T-helper 1 cell treated with Interleukin-12 subunit alpha and Interleukin-12 subunit beta and Interleukin-4 antibody, amounts not matched to agents 30 ng/mL and 1 ng/mL, for 36 hours (primary cell): ENCODE results near the gene AGK. TPM values are rescaled to one million over a fixed set of nuclear protein-coding genes. Genes with fewer than 3 reads are reported as not detected.
"Not testable (repeated sequence)": the region's sequence is repeated elsewhere in the genome, so short reads cannot be mapped to it uniquely, and the experiment has no call there.

ENCODE experiments used
- intact Hi-C: fragments of 100-400 bp; cut with micrococcal nuclease; formaldehyde crosslinking; loops from one replicate; pipeline ENCODE4 v1.15.1; 2024
- total RNA-seq: library from RNA; stranded (reverse); gene quantifications from 2 replicates; pipeline ENCODE4 v1.2.3, GENCODE V29; 2022

The AGK gene
- total RNA-seq, 1 donor from 2014 or later, result 79.0 TPM

DNA sequence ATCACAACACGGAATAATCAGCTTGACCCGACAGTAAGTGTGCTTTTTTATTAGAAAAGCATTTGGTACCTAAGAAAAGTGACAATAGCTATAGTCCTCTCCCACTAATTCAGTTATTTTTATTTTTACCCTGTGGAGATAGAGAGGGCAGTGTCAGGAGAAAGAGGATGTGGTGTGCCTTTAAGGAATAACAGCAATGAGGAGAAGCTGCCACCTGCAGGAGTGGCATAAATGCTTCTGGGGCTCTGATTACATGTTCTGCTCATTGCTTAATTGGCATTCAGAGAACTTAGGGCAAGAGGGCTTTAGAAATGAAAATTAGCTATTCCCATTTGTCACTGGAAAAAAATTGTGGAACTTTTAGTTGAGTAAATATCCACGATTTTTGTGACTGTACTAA lies 90.7 kb downstream of the AGK start:
- intact Hi-C loops, result no loop called here

DNA sequence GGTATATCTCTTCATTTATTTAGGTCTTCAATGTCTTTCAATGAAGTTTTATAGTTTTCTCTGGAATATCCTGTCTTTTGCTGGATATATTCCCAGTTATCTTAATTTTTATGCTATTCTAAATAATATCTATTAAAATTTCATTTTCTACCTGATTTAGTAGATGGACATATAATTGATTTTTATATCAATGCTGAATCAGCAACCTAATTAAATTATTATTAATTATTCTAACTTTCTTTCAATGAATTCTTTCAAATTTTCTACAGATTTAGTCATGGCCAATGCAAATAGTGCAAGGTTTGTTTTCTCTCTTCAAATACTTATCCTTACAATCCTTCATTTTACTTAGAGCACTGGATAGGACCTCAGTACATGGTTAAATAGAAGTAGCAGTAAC lies 94.0 kb downstream of the AGK start:
- intact Hi-C loops, result no loop called here

DNA sequence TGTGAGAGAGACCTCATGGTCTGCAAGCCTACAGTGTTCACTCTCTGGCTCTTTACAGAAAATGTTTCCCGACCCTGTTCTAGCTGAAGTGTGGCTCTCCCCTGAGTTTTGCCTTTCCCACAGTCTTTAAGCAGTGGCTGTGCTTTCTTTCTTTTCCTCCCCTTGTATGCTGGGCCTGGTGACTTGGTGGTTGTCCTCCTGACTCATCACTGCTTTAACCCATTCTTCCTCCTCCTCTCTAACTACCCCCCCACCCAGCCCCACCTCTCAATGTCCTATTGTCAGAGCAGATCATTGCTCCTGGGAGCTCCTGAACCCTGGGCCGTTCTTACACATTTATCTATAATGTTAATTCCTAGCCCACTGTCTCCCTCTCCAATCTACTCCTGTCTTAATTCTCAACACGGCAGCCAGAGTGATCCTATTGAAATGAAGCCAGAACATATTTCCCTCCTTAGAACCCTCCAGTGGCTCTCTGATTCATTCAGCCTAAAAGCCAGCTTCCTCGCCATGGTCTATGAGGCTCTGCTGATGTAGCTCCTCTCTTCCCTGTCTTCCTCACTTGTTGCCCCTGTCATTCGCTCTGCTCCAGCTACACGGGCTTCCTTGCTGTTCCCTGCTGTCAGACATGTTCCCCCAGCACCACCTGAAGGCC lies 95.7 kb downstream of the AGK start:
- intact Hi-C loops, result no loop called here

DNA sequence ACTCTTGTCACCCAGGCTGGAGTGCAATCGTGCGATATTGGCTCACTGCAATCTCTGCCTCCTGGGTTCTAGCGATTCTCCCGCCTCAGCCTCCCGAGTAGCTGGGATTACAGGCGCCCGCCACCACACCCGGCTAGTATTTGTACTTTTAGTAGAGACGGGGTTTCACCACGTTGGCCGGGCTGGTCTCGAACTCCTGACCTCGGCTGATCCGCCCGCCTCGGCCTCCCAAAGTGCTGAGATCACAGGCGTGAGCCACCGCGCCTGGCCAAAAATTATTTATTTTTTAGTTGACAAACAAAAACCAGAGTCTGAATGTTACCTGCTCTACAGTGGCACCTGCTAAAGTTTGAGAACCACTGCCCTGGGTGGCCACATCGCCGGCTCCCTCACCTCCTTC lies 96.5 kb downstream of the AGK start:
- intact Hi-C loops, result not testable (repeated sequence)

DNA sequence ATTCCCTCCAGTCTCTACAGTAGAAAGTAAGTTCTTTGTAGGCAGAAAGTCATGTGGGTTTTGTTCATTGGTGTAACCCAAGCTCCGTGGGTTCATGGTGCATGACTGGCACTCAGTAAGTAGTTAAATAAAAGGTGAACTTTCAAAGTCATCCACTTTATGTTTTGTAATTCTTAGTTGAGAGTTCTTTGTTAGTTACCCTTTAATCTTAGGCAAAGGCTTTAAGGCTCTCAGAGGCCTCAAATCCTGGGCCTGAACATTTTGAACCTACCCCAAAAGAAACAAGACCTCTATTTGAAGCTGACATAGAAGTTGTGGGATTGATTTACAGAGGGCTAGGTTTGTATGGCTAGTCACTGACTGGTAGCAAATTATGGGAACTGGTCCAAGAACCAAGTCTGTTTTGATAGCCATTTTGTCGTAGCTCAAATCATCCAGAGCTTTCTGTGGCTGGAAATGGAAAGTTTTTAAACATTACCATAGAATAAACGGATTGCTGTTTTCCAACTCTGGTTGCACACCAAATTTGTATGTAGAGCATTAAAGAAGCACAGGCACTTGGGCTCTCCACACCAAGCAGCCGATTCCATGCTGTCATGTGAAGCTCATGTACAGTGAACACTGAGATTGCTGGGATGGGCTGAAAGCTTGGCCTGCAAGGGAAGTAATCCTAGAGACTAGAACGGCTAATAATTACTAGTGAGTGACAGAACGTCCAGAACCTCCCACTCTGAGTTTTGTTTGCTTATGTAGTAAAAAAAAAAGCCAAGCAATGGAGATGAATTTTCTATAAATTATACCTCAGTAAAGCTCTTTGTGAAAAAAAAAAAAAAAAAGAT lies 97.3 kb downstream of the AGK start:
- intact Hi-C loops, result no loop called here

DNA sequence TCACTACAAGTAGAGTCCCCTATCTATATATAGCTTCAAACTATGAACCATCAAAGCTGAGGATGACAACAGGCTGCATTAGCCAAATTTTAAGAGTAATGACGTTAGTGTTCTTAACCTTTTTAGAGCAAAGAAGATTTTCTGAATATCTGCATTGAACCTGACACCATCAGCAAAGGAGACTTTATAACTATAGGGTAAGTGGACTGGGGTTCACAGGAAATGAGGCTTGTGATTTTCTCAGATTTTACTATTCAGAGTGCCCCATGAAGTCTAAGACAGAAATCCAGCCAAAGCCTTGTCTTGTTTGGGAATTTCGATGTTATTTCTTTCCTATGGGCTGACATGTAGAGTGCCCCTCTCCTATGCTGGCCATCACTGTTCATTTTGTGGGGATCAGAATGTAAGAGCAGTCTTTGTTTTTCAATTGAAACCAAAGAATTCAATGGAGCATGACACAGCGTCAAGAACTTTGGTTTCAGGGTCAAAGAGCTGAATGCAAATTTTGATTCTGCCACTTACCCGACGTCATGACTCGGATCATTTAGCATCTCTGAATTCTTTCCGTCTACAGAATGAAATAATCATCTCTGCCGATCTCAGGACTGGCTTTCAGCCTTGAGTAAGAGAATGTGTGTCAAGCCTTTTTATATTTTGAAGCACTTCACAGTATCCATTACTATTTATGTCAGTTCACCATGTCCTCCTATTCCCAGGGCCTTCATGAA lies 98.1 kb downstream of the AGK start:
- intact Hi-C loops, result no loop called here

DNA sequence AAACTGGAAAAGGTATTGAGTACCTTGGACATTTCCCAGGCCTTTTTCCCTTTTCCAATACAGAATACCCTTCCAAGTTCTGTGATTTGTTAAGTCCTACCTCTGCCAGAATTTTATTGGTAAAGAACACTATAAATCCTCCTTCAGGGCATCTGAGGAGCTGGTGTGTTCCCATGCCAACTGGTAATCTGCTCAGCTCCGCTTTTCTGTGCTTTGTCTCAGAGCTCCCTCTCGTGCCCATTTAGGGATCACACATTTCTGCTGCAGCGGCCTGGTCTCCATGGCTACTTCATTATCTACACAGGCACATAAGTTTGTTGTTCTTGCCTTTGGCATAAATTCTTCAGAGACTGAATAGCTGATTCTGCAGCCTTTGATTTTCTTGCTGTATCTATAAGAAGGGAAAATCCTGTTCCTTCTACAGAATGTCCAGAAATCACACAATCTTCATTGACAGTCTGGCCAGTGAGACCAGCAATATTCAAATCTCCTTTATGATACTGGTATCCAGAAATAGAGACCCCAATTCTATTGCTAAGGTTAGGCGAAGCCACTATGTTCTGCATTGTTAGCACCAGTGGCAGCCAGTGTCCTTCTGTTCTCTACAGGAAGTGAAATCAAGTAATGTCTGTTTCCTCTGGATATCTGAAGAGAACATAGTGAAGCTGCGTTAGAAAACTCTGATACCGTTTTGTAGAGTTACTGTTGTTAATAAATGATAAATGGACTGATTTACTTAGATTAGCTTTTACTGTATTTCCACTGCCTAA lies 98.8 kb downstream of the AGK start:
- intact Hi-C loops, result loop anchor here (1.0 to 5.0 kb wide), 4 partner anchors 117 to 838 kb away; partner anchors contain the start of gene TMEM178B

DNA sequence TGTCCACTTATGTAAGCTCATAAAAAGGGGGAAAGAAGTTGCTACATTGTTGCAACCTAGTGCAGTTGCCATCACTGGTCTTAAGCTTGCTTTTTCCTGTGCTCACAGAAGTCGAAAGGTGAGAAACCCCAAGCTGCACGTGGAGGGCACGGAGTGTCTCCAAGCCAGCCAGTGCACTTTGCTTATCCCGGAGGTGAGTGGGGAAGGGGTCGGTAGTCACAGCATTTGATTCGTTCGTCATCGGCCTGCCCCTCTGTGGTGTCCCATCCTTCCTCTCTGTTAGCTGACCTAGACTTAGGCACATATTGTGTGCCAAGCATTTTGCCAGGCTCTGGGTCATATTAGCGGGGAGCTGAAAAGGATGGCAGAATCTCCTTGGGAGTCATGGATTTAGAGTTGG lies 100.2 kb downstream of the AGK start:
- intact Hi-C loops, result loop anchor here (5.0 kb wide), 2 partner anchors 579 to 839 kb away; partner anchors contain the start of gene TMEM178B

DNA sequence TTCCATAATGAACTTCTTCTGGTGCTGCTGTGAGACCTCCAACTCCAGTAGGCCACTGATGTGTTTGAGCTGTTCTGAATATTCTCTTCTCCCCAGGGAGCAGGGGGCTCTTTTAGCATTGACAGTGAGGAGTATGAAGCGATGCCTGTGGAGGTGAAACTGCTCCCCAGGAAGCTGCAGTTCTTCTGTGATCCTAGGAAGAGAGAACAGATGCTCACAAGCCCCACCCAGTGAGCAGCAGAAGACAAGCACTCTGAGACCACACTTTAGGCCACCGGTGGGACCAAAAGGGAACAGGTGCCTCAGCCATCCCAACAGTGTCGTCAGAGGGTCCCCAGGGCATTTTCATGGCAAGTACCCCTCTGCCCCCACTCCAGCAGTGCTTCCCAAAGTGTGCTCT lies 101.5 kb downstream of the AGK start:
- intact Hi-C loops, result loop anchor here (5.0 kb wide), 2 partner anchors 580 to 840 kb away; partner anchors contain the start of gene TMEM178B

DNA sequence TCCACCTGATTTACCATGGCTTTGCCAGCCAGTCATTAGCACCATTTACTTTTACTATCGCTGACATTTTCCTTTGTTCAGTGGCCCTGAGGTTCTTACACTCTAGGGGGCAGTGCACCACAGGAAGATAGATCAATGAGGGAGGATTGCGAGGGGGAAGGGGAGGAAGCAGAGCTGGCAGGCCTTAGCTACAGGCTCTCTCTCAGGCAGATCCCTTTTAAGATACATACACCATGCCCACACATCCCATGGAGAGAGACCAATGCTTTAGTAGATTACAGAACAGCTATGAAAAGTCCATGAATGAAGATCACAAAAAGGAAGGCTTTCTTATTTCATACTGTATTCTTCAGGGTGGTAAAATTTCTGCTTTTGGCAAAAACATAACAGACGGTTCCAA lies 103.3 kb downstream of the AGK start:
- intact Hi-C loops, result loop anchor here (1.0 to 5.0 kb wide), 7 partner anchors 20 to 842 kb away; partner anchors contain the start of genes SSBP1 and TMEM178B

DNA sequence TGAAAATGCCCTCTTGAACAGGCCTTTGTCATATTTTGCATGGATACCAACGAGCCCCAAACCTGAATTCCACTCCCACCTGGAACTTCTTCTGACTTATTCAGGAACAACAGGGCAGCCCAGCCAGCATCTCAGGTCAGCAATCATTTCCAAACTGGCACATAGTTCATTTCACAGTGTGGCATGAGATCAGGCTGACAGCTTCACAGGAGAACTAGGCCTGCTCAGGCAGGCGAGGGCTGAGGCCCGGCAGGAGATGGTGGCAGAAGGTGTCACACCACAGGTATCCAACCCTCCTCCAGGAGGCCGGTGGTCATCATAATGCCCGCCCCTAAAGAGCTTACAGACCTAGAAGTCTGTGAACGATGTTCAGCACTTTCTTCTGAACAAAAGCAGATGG lies 108.3 kb downstream of the AGK start:
- intact Hi-C loops, result no loop called here

DNA sequence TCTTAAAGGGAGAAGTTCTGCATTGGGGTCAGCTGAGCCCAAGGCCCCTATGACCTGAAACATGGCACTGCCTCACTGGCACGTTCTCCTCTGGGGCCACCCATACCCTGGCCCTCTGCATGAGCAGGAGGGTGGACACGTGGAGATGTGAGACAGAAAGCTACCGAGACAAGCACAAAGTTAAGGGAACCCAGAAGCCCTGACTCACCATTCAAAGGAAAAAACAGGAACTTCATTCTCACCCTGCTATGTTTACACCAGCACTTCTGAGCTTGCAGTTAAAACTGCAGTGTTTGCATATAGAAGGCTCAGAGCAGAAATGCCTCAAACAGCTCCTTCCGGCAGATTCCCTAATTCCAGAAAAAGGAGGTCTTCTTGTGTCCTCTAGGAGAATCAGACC lies 109.0 kb downstream of the AGK start:
- intact Hi-C loops, result no loop called here

DNA sequence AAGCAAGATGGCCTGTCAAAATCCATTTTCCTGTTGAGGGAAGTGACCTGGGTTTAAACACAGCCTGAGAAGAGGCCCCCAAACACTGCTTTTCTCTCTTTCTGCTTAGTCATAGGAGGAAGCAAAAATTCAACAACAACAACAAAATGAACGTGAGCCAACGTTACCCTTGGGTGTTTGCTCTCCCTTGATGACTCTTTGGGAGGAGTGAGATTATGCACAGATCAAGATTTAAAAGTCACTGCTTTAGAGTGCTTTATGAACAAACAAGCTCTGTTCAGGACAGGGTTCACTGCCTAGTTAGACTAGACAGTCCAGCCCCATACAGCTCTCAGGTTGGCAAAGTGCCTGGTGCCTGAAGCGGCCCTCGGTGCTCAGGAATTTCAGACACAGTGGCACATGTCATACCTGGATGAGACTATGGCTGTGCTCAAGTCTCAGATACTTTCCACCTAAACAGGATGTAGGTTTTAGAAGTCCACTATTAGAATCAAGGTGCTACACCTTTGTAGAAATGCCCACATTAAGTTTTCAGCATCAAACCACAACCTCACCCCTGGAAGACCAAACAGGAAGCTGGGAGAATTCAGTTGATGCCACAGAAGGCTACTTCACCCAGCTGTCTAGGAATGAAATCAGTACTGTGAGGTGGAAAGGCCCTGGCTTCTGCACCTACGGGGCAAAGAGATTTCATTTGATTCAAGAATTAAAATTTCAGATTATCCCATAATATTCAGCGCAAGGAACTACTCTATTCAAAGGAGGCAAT lies 112.1 kb downstream of the AGK start:
- intact Hi-C loops, result no loop called here

DNA sequence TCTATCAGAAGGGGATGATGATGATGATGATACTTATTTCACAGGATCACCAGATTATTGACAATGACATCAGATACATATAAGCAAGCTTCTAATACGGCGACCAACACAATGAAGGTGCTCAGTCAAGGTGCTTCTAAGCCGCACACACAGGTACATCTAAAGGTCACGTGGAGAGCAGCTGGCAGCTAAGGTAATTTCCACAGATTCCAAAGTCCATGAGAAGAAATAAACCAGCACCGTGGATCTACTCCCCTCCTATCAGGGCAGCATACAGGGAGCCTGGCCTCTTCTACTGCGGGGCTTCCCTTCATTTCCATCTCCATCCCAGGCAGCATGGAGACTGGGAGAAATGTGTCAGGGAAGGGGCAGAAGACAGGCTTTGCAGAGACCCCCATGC lies 113.2 kb downstream of the AGK start:
- intact Hi-C loops, result no loop called here

DNA sequence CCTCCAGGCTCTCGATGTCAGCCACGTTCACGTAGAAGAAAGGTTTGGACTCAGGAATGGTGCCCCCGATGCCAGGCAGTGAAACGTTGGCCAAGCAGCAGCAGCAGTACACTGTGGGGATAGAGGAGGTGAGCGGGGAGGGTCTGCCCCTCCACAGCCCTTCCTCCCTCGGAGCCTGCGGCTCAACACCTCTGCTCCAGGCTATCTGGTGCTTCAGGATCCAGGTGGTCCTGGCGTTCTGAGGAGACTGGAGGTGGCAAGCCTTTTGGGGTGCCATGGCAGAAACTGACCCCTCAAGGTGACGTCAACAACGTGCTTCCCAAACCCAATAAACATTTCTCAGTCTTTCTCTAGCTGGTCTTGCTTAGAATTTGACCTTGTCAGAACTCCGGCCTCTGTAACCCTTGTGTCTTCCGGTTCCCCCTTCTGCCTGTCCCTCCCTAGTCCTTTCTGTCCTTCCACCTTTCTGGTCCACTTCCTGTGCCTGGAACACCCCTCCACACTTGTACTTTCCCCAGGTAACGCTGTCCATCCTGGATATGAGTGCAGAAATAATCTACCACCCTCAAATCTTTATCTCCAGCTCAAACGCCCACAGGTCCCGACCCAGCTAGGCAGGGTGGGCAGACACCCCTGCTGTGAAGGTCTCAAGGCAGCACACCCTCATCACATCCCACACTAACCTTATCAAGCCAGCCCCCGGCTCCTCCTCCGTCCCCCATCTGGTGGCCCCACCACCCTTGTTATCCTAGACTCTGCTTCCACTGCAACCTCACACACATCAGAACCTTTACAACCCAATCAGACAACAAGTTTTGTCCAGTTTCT lies 114.2 kb downstream of the AGK start:
- intact Hi-C loops, result no loop called here

DNA sequence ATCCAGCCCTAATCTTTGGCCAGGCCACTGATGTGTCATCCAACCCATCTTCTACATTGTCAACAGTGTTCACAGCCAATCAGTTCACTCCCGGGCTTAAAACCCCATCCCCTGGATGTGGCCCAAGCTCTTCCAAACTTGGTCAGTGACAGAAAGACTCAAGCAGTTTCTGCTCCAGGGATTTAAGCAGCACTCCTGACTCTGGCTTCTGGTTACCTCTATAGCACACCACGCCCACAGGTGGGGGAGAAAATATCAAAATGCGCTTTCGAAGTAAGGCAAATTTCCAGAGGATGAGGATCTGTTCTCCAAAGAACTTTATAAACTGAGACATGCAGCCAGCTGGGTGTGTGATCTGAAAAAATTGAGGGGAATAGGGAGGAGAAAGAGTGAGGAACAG lies 114.9 kb downstream of the AGK start:
- intact Hi-C loops, result no loop called here

DNA sequence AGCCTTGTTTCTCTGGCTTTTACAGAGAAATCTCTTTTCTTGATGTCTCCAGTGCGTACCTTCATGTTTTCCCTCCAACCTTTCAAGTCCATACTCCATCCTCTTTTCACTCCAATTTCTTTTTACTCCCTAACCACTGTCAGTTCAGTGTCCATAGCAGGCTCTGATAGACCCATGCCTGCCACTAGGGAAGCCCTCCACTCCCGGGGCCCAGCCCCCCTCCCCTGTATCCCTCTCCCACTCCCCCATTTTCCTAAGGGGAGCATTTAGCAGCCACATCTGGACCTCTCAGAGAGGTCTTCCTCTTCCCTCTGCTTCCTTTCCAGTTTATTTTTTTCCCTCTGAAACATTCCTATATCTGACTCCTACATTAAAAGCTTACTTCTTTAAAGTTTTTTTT lies 117.6 kb downstream of the AGK start:
- intact Hi-C loops, result no loop called here

DNA sequence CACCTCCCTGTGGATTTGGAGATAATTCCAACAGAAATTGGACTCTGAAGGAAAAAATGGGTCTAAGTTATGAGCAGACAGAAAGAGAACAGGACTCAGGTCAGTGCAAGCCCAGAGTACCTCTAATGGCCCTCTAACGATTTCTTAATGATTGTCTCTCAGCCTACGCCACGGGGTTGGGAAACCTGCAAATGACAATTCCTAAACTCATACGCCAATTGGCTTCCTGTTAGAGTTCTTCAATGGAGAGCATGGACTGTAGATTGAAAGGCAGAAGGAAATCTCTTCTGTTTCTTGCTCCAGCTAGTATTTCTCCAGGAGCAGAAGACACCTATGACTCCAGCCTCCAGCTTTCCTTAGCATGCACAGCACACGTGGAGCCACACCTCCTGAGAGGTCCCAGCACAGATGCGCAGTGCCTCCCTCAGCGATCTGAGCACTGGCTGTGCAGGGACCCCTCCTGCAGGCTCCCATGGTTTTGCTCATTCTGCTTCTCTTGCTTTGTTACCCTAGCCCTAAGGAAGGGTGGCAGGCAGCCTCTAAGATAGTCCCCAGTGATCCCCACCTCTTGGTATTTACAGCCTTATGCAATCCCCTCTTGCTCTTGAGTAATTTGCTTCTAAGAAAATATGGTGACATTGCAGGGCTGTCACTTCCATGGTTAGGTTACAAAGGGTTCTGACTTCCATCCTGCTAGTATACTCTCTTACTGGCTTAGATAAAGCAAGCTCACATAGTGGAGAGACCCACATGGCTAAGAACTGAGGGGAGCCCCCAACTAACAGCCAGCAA lies 120.7 kb downstream of the AGK start:
- intact Hi-C loops, result no loop called here

DNA sequence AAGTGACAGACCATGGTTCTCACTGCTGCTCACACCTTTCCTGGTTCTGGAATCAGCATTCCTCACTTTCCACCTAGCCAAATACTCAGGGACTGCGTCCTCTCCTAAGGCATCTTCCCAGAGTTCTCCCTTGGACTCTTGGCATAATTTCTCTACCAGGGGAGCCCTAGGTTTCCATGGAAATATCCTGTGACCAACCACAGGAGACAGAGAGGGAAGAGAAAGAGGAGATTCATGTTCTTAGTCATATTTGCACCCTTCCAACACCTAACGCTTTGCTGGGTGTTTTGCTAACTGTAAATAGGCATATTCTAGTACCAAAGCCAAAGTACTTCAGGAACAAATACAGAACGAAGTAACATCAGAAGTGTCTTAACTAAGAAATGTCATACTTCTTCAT lies 122.1 kb downstream of the AGK start:
- intact Hi-C loops, result no loop called here
